Subcutaneous adipose tissue (tissue), 4 donors: Measurements from ENCODE around the gene TNS1. TPM values are rescaled to one million over a fixed set of nuclear protein-coding genes. Genes with fewer than 3 reads are reported as not detected.

Experiments used
- total RNA-seq, 4 donors: library from RNA; depleted of rRNA; stranded (reverse); fragments of >200 nt; gene quantifications; one replicate each; pipeline ENCODE4 v1.1.0, GENCODE V29; 2016
- TF ChIP-seq, protein P1 (sequence below): fragments of 450-650 bp; IDR thresholded peaks from one replicate; pipeline ENCODE4 v1.5.1; 2016; ENCODE audit warnings: low read depth, mild to moderate bottlenecking, control low read depth, antibody characterized with exemption, moderate library complexity

The TNS1 gene
- total RNA-seq, 4 donors from 2014 or later = 310 to 1,168 (median 450) TPM

DNA sequence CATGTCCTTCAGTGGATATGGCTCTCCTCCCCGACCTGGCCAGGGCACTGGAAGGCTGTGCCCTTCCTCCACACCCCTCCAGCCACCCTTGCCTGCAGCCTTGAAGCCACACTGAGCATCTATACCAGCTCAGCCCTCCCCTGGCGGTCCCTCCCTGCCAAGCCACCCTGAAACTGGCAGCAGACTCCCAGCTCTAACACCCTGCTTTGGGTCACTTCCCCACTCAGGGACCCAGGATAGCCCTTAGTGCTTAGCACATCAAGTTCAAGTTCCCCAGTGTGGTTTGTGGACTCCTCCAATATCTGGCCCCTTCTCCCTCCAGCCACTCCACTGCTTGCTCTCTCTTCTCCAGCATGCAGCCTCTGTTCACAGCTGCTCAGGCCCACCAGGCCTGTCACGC is 89.4 kb downstream of the TNS1 start:
- TF ChIP-seq, protein P1, sequence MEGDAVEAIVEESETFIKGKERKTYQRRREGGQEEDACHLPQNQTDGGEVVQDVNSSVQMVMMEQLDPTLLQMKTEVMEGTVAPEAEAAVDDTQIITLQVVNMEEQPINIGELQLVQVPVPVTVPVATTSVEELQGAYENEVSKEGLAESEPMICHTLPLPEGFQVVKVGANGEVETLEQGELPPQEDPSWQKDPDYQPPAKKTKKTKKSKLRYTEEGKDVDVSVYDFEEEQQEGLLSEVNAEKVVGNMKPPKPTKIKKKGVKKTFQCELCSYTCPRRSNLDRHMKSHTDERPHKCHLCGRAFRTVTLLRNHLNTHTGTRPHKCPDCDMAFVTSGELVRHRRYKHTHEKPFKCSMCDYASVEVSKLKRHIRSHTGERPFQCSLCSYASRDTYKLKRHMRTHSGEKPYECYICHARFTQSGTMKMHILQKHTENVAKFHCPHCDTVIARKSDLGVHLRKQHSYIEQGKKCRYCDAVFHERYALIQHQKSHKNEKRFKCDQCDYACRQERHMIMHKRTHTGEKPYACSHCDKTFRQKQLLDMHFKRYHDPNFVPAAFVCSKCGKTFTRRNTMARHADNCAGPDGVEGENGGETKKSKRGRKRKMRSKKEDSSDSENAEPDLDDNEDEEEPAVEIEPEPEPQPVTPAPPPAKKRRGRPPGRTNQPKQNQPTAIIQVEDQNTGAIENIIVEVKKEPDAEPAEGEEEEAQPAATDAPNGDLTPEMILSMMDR = no peak

DNA sequence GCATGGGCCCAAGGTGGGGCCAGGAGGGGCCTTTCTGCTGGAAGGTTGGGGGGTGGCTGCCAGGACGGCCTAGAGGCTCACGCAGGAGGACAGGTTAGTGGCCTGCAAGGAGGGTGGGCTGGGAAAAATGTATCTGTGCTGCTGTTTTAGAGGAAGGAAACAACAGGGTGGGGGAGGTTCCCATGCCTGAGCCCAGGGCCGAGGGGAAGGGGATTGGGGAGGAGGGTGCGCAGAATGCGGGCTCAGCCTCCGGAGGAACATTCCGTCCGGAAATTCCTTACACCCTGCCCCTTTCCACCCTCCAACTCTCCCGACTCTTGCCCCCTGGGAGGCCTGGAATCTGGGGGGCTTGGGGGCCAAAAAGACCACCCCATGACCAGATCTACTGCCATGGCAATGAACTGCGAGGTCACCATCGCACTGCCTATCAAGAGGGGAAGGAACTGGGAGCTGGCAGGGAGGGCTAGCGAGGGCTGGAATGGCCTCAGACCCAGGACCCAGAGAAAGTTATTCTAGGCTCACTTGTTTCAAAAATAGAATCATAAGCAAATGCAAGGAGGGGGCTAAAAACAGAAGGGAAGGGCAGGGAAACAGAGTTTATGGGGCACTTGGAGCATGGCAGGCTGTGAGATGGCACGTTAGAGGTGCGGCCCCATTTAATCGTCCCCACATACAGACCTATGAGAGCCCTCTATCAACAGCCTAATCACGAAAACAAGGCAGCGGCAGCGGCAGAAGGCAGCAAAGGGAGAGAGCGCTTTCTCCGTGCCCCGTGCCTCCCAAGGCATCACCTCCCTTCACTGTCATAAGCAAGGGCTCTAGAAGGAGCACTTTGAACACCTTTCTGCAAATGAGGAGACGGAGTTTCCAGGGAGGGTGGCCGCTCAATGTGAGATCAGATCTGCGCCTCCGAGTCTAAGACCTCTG is 90.4 kb downstream of the TNS1 start:
- TF ChIP-seq, protein P1 = no peak

DNA sequence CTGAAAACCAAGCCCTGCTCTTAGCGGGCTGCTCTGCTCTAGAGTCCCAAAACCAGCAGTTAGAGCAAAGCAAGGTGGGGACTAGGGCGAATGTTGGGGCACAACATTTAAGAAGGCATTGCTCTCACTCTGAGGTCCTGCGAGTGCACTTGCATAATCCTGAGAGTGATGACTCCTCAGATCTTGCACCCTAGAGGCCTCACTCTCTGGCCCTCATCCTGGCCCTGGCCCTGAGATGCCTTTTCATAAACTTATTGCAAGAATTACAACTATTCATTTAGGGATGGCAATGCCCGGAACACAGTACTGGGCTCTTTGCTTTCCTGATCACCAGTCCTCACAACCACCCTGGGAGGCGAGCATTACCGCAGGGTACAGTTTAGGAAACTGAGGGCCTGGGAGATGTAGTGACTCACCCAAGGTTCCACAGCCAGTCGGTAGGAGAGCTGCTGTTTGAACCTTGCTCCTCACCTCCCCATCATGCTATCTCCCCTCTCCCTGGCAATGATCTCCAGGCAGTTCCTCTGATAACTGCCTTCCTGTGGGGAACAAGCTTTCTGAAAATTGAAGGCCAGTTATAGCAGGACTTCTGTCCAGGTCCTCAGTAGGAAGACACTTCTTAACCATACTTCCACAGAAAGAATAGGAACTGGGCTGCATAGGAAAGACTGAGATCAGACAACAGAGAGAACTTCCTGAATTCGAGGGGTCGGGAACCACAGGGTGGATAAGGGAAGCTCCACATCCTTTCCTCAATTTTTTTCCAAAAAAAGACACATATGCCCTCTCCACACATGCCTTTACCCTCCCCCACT is 91.3 kb downstream of the TNS1 start:
- TF ChIP-seq, protein P1 = no peak

DNA sequence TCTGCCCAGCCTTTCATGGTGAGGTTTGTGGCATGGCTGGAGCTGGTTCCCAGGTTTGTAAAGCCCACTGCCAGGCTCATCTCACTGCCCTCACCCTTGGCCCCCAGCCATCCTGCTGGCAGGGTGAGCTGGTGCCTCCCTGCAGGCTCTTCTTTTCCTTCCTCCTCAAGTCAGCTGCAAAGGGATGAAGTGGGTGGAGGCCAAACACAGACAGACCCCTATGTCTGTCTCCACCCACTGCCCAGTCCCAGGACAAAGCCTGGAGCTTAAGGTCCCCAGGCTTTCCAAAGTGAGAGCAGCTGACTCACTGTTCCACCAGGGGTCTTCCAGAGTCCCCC is 92.0 kb downstream of the TNS1 start:
- TF ChIP-seq, protein P1 = no peak

DNA sequence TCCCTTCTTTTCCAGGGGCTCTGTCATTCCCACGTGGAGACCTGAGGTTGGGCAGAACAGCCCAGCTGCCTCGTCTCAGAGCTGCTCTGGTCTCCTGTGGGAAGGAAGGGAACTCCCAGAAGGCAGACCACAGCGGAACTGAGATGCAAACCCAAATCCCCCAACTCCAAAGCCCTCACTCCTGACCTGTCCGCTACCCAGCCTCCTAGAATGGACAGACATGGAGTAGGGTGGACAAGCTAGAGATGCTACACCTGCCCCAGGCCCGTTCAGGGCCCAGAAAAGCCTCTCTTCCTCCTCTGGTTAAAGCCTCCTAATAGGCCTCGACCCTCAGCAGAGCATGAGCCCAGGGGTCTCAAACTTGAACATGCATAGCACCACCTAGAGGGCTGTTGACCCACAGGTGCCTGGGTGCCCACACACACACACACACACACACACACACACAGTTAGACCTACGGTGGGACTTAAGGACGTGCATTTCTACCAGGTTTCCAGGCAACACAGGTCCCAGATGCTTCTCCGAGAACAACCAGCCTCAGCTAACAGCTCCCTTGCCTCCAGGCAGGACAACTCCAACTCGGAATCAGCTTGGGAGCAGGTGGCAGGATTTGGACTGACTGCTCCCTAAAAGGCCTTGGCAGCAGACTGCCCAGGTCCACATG is 93.5 kb downstream of the TNS1 start:
- TF ChIP-seq, protein P1 = no peak

DNA sequence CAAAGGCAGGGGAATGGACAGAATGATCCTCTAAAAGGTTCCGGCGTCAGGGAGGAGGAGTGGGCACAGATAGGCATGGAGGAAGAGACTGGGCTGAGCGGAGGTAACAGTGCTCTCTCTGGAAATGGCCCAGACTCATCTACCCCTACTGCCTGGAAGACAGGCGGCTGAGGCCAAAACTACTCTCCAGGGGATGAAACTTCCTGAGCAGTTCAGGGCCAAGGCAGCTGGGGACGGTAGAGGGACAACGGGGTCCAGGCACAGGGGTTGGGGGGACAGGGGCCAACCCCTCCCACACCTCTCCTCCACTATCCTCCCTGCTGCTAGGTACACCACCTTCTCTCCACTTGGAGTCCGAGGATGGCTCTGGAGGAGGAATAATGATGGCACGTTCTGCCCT is 94.3 kb downstream of the TNS1 start:
- TF ChIP-seq, protein P1 = no peak

DNA sequence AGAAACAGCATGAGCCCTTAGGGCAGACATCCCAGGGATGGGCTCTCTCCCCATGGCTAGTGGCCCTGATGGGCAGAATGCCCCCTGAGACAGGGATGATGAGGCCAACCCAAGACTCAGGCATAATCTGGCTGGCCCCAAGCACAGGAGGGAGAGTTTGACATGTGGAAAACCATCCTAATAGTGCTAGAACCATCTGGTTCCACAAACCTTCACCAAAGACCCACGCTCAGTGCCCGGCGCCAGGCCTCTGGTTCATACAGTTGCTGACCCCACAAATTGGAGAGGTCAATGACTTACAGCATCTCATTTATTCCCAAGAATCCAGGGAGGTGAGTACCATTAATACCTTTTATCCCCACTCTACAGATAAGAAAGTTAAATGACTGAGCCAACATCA is 95.5 kb downstream of the TNS1 start:
- TF ChIP-seq, protein P1 = no peak
